ENCODE results near the gene FBXO47. TPM values are rescaled to one million over a fixed set of nuclear protein-coding genes. Genes with fewer than 3 reads are reported as not detected.

The FBXO47 gene
- total and polyA plus RNA-seq, 4 donors = not detected

DNA sequence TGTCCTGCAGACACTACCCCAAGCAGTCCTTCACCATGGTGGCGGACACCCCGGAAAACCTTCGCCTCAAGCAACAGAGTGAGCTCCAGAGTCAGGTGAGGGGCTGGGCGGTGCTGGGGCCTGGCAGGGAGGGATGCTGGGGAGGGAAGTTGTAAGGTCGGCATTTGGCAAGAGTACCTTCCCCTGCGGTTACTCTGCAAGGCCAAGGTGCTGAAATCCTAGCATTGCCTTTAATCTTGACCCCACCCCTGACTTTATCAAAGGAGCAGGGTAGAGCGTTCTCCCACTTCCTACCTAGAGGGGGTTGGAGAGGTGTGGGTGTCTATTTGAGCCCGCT is 76.8 kb downstream of the FBXO47 start:
- no peaks in the 10 kb centered on the region for H3K27me3 ChIP-seq (ENCODE audit: control insufficient read depth in 1 of 2, insufficient read depth in 2 of 2, low read length in 1 of 2)
- no peak overlapping the region for H3K4me3 ChIP-seq (ENCODE audit: low read length in 2 of 2)
- DNase-seq (no peak), ATAC-seq (ENCODE audit: low FRiP score) (no peak)
- H3K4me1 ChIP-seq (ENCODE audit: control insufficient read depth in 1 of 2, insufficient read depth in 2 of 2, low read length in 2 of 2) = no peaks in the 10 kb centered on the region
- no peaks in the 10 kb centered on the region for H3K9me3 ChIP-seq (ENCODE audit: control insufficient read depth, low read length)
- peaks cover 0 to 9% of the 10 kb centered on the region in 2 donors for H3K36me3 ChIP-seq (ENCODE audit: control insufficient read depth in 1 of 2, insufficient read depth in 2 of 2, low read length in 1 of 2)
- intact Hi-C loops (cut with DNase I) = no loop called here
- no peak overlapping the region for H3K27ac ChIP-seq (ENCODE audit: low read depth in 1 of 2, low read length in 2 of 2)
- WGBS, 2 donors = 80 to 83% methylated on average over 8 of the region's 8 CpGs

DNA sequence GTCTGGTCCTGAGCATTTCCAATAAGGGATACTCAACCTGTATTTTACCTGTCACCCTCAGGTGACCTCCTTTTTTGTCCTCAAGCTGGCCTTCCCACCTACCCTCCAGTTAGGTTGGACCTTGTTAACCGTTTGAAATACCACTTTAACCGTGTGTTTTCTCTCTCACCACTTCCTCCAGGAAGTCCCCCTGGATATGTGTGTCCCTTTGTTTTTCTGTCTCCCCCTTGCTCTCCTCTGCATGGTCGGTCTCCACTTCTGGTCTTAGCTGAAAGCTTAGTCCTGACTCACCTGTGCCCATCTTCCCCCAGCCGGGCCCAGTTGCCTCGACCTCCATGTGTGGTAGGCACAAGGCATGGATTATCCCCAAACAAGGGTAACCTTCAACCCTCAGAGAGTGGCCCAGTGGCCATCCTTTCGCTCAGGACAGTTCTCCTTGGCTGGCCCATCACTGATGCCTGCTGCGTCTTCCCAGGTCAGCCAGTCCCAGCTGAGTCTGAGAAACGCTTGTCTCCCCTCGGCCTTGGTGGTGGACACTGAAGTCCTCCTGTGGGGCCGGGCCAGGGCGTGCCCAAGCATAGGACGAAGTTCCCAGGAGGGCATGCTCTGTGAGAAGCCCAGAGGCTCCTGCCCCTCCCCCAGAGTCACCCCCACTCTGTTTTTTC is 77.3 kb downstream of the FBXO47 start:
- no peak overlapping the region for H3K4me3 ChIP-seq (ENCODE audit: low read length in 2 of 2)
- intact Hi-C loops (cut with DNase I) = no loop called here
- peaks cover 0 to 9% of the 10 kb centered on the region in 2 donors for H3K36me3 ChIP-seq (ENCODE audit: control insufficient read depth in 1 of 2, insufficient read depth in 2 of 2, low read length in 1 of 2)

GRCh38 chr17:38888842-38889241 is 78.4 kb downstream of the FBXO47 start:
- no peak for DNase-seq
- intact Hi-C loops (cut with DNase I) = no loop called here
- H3K4me1 ChIP-seq (ENCODE audit: control insufficient read depth in 1 of 2, insufficient read depth in 2 of 2, low read length in 2 of 2) = no peaks in the 10 kb centered on the region
- 54 to 63% methylated on average over 9 of the region's 9 CpGs for WGBS, 2 donors
- no peak for ATAC-seq (ENCODE audit: low FRiP score)
- H3K4me3 ChIP-seq (ENCODE audit: low read length in 2 of 2) = no peak overlapping the region
- no peaks in the 10 kb centered on the region for H3K9me3 ChIP-seq (ENCODE audit: control insufficient read depth, low read length)
- no peak overlapping the region for H3K27ac ChIP-seq (ENCODE audit: low read depth in 1 of 2, low read length in 2 of 2)
- H3K36me3 ChIP-seq (ENCODE audit: control insufficient read depth in 1 of 2, insufficient read depth in 2 of 2, low read length in 1 of 2) = peaks cover 0 to 9% of the 10 kb centered on the region in 2 donors
- H3K27me3 ChIP-seq (ENCODE audit: control insufficient read depth in 1 of 2, insufficient read depth in 2 of 2, low read length in 1 of 2) = no peaks in the 10 kb centered on the region

More for the DNA sequence above, 77.3 kb downstream of the FBXO47 start:
- Histone ChIP-seq H3K27ac (ENCODE audit: low read depth in 1 of 2, low read length in 2 of 2) (no peak overlapping the region), H3K9me3 (ENCODE audit: control insufficient read depth, low read length) (no peaks in the 10 kb centered on the region), H3K4me1 (ENCODE audit: control insufficient read depth in 1 of 2, insufficient read depth in 2 of 2, low read length in 2 of 2) (no peaks in the 10 kb centered on the region), H3K27me3 (ENCODE audit: control insufficient read depth in 1 of 2, insufficient read depth in 2 of 2, low read length in 1 of 2) (no peaks in the 10 kb centered on the region)
- WGBS, 2 donors = 75% methylated on average over 12 of the region's 12 CpGs
- DNase-seq = no peak
- no peak for ATAC-seq (ENCODE audit: low FRiP score)

DNA sequence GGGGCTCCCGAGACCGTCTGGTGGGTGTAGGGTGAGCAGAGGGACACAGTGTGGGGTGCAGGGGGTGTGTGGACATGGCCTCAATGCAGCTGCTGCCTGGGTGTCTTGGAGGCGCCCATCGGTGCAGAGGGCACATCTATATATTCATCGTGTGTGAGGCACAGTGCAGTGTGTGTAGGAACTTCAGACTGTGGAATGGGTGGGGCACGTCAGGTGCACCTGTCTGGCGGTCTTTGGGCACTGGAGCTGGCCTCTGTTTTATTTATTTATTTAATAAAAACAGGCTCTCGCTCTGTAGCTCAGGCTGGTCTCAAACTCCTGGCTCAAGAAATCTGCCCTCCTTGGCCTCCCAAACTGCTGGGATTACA is 80.6 kb downstream of the FBXO47 start:
- Histone ChIP-seq H3K36me3 (ENCODE audit: control insufficient read depth in 1 of 2, insufficient read depth in 2 of 2, low read length in 1 of 2) (peaks cover 0 to 6% of the 10 kb centered on the region in 2 donors), H3K4me1 (ENCODE audit: control insufficient read depth in 1 of 2, insufficient read depth in 2 of 2, low read length in 2 of 2) (peaks cover 2 to 5% of the 10 kb centered on the region in 2 donors), H3K27ac (ENCODE audit: low read depth in 1 of 2, low read length in 2 of 2) (no peak overlapping the region), H3K27me3 (ENCODE audit: control insufficient read depth in 1 of 2, insufficient read depth in 2 of 2, low read length in 1 of 2) (no peaks in the 10 kb centered on the region), H3K9me3 (ENCODE audit: control insufficient read depth, low read length) (no peaks in the 10 kb centered on the region), H3K4me3 (ENCODE audit: low read length in 2 of 2) (no peak overlapping the region)
- WGBS, 2 donors = 40 to 51% methylated on average over 8 of the region's 8 CpGs
- ATAC-seq (ENCODE audit: low FRiP score) (no peak), DNase-seq (no peak)
- intact Hi-C loops (cut with DNase I) = no loop called here

Small RNAs within 50 kb of the gene (microRNA-seq; reads per million reads assigned to microRNA genes)
- gene MIR6779 = 0.99 to 1.2 reads per million in 2 donors

Other genes starting within 250 kb of the FBXO47 start
- 10 to 100 TPM; 18.3 to 18.8 TPM for gene CISD3, start 237.1 kb downstream of the FBXO47 start, total RNA-seq
- 10 to 100 TPM; 42.4 to 59.0 TPM for gene CISD3, start 237.1 kb downstream of the FBXO47 start, polyA plus RNA-seq
- gene PCGF2, start 219.1 kb downstream of the FBXO47 start, total RNA-seq = 10 to 100 TPM; 61.4 to 75.5 TPM
- 10 to 100 TPM; 32.8 to 33.2 TPM for gene PCGF2, start 219.1 kb downstream of the FBXO47 start, polyA plus RNA-seq
- 100 to 1,000 TPM in 1 of 2 donors, 10 to 100 TPM in 1; 99.9 to 109 TPM for gene PSMB3, start 214.7 kb downstream of the FBXO47 start, total RNA-seq
- 100 to 1,000 TPM; 164 to 183 TPM for gene PSMB3, start 214.7 kb downstream of the FBXO47 start, polyA plus RNA-seq
- 10 to 100 TPM; 32.4 to 48.4 TPM for gene PIP4K2B, start 167.8 kb downstream of the FBXO47 start, total RNA-seq
- gene PIP4K2B, start 167.8 kb downstream of the FBXO47 start, polyA plus RNA-seq = 10 to 100 TPM in 1 of 2 donors, 1 to 10 TPM in 1; 9.6 to 26.1 TPM
- gene CWC25, start 142.1 kb downstream of the FBXO47 start, total RNA-seq = 10 to 100 TPM; 19.0 to 23.9 TPM
- 10 to 100 TPM in 1 of 2 donors, 1 to 10 TPM in 1; 7.1 to 32.7 TPM for gene CWC25, start 142.1 kb downstream of the FBXO47 start, polyA plus RNA-seq
- 1,000 to 10,000 TPM; 1,147 to 1,150 TPM for gene RPL23, start 113.7 kb downstream of the FBXO47 start, total RNA-seq
- 1,000 to 10,000 TPM; 2,973 to 5,274 TPM for gene RPL23, start 113.7 kb downstream of the FBXO47 start, polyA plus RNA-seq
- gene LASP1, start 97.3 kb downstream of the FBXO47 start, total RNA-seq = 100 to 1,000 TPM; 136 to 169 TPM
- 10 to 100 TPM; 68.5 to 78.9 TPM for gene LASP1, start 97.3 kb downstream of the FBXO47 start, polyA plus RNA-seq
- 10 to 100 TPM in 1 of 2 donors, 1 to 10 TPM in 1; 7.2 to 39.1 TPM for gene PLXDC1, start 184.2 kb upstream of the FBXO47 start, total RNA-seq
- gene PLXDC1, start 184.2 kb upstream of the FBXO47 start, polyA plus RNA-seq = 1 to 10 TPM; 1.7 to 2.5 TPM
- gene ARL5C, start 198.8 kb upstream of the FBXO47 start, total RNA-seq = under 1 TPM in 1 of 2 donors, not detected in 1; 0.54 TPM
- not detected for gene ARL5C, start 198.8 kb upstream of the FBXO47 start, polyA plus RNA-seq
- 10 to 100 TPM; 29.6 to 31.6 TPM for gene CACNB1, start 230.3 kb upstream of the FBXO47 start, total RNA-seq
- gene CACNB1, start 230.3 kb upstream of the FBXO47 start, polyA plus RNA-seq = 10 to 100 TPM in 1 of 2 donors, 1 to 10 TPM in 1; 1.9 to 50.6 TPM
- 1,000 to 10,000 TPM; 1,206 to 1,264 TPM for gene RPL19, start 232.9 kb upstream of the FBXO47 start, total RNA-seq
- gene RPL19, start 232.9 kb upstream of the FBXO47 start, polyA plus RNA-seq = 1,000 to 10,000 TPM; 2,950 to 3,759 TPM